ENCODE data around the gene UBA7.
"Not testable (repeated sequence)": the region's sequence is repeated elsewhere in the genome, so short reads cannot be mapped to it uniquely, and the experiment has no call there.

UBA7 gene, protein sequence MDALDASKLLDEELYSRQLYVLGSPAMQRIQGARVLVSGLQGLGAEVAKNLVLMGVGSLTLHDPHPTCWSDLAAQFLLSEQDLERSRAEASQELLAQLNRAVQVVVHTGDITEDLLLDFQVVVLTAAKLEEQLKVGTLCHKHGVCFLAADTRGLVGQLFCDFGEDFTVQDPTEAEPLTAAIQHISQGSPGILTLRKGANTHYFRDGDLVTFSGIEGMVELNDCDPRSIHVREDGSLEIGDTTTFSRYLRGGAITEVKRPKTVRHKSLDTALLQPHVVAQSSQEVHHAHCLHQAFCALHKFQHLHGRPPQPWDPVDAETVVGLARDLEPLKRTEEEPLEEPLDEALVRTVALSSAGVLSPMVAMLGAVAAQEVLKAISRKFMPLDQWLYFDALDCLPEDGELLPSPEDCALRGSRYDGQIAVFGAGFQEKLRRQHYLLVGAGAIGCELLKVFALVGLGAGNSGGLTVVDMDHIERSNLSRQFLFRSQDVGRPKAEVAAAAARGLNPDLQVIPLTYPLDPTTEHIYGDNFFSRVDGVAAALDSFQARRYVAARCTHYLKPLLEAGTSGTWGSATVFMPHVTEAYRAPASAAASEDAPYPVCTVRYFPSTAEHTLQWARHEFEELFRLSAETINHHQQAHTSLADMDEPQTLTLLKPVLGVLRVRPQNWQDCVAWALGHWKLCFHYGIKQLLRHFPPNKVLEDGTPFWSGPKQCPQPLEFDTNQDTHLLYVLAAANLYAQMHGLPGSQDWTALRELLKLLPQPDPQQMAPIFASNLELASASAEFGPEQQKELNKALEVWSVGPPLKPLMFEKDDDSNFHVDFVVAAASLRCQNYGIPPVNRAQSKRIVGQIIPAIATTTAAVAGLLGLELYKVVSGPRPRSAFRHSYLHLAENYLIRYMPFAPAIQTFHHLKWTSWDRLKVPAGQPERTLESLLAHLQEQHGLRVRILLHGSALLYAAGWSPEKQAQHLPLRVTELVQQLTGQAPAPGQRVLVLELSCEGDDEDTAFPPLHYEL

DNA sequence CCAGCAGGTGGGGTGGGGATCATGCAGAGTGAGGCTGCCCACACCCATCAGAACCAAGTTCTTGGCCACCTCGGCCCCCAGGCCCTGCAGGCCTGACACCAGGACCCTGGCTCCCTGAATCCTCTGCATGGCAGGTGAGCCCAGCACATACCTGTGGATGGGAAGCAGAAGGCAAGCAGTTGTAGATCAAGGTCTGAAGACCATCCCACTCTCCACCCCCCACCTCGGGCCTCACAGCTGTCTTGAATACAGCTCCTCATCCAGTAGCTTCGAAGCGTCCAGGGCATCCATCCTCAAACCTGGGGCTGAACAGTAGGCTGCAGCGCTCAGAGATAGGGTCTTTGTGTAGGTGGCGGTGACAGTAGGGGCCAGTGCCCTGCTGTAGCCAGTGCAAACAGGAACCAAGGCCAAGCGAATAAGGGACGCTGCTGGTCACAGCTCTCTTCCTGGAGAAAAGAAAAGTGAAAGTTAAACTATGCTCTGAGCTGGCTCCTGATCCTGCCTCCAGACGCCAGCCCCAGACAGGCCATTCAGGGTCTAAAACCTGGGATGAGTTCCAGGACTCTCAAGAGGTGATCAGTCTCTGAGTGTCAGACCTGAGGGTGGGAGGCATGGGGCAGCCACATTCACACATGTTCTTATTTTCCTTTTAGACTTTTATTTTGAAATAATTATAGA is at the start of gene UBA7:
Gene UBA7, minus strand, starts transcription at position 457 of the 678 bp plus-strand sequence. Its CDS starts 166 bp downstream, at position 291.
- peak; percentile 19 for DNase-seq (ENCODE audit: low spot score)

DNA sequence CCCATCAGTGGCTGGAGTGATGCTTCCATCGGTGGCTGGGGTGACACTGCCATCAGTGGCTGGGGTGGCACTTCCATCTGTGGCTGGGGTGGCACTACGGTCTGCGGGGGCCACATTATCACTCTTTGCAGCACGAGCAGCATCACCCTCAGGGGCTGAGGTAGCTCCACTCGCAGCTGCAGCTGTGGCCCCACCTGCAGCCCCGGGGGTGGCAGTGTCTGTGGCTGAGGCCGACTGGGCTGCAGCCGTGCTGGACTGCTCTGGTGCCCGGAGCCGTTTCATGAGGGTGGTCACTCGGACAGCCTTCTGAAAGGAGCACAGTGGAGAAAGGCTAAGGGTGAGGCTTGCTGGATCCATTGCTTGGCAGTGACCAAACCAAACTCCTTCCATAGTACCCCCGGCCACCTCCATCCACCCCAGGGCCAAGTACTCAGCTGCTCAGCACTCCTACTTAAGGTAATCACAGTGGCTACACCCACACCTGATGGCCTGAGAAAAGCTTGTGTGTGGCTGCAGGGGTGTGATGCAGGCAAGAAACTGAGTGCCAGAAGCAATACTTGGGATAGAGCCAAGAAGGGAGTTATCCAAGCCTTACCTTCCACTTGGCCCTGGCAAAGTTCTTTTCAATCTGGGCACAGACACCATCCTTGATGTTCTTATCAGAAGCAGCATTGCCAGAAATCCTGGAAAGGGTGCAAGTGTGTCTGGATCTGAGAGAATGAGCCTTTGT is 46.0 kb upstream of the UBA7 start:
- DNase-seq (ENCODE audit: low spot score): no peak

DNA sequence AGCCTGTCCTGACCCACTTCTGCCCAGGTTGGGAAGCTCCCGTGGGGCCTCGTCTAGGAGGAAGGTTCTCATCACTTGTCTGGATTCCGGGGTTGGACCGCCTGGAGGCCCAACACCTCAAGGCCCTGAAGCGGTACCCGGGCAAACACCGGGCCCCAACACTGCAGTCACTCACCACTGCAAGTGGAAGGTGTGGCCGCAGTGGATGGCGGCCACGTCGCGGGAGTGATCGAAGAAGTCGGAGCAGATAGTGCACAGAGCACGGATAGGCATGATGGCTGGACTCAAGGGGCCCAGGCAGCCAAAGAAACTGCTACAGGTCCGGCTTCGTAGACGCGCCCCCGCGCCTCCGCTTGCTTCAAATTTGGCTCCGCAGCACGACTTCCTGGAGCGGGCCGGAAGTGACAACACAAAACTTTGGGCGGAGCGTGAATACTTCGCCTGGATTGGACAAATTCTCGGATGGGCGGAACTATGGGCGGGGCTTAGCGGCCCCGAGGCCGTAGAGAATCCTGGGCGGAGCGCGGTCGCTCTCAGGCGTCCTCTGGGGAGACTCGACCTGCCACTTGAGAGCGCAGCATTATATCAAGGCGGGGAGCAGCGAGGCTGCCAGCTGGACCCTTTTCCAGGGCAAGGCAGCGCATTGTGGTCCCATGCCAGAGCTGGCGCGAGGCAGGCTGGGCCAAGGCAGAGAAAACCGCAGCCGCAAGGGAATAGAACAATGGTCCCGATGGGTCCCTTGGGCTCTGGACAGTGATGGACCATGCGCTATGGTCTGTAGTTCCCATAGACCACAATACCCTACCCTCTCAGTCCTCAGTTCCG is 42.6 kb upstream of the UBA7 start, which contains the start of gene TRAIP:
Gene TRAIP, minus strand, starts transcription at position 384 of the 825 bp plus-strand sequence. Its CDS starts 111 bp downstream, at position 273.
- DNase-seq (ENCODE audit: low spot score): peak; percentile 90

DNA sequence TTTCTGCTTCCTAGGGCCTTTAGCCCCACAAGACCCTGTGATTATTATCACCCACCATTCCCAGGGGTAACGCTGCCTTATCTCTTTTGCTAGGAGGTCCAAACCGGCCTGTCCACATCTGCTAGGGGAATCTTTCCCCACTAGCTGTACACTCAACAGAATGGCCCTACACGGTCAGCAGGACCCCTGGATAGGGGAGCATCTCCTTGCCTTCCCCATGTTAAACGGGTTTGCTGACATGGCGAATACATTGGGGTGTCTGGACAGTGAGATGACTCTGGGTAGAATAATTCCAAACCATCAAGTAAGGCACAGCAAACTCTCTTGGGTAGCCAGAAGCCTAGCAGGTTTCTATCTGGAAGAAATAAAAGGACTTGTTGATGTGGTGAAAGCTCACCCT is 41.9 kb upstream of the UBA7 start:
- DNase-seq (ENCODE audit: low spot score): no peak

DNA sequence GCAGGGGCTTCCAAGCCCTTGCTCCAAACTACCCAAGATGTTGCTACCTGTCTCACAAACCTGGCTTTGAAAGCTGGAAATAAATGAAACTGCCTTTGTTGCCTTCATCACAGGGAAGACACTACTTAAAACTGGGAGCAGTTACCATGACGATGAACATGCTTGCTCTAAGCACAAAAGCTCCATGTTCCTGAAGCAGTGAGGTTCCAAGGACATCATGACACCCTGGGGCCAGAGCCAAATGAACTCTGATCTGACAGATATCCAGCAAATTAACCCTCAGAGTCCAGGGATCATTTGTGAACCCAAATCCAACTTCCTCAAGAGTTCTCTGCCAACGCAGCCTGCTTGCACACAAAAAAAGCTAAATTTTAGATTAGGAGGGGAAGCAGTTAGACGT is 31.9 kb upstream of the UBA7 start:
- no peak for DNase-seq (ENCODE audit: low spot score)

DNA sequence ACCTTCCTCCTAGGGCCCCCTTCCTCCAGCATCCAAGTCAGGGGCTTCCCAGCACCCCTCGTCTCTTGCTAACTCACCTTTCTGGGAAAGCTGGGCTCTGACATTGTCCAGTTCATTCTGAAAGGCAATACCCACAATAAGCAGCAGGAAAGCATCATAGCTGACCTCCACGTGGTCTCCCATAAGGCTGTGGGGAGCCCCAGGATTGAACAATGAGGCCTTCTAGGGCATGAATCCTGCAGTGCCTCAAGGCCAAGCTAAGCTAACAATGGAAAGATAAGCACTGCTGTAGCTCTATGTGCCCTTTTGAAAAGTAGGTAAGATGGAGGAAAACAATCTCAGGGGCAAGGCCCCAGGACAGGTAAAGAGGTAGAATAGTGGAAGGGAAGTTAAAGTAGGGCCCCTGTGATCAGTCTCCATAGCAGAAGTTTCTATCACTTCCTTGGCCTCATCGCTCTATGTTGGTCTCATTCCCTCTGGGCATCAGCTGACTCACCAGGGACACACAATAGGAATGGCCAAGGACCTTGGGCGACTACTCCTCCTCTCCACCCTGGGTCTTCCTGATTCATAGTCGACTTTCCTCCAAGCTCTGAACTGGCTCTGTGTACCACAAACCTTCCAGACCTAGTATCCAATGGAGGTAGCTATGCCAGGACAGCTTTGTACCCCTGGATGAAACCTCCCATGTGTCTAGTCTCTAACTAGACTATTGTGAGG is 30.9 kb upstream of the UBA7 start:
- no peak for DNase-seq (ENCODE audit: low spot score)

DNA sequence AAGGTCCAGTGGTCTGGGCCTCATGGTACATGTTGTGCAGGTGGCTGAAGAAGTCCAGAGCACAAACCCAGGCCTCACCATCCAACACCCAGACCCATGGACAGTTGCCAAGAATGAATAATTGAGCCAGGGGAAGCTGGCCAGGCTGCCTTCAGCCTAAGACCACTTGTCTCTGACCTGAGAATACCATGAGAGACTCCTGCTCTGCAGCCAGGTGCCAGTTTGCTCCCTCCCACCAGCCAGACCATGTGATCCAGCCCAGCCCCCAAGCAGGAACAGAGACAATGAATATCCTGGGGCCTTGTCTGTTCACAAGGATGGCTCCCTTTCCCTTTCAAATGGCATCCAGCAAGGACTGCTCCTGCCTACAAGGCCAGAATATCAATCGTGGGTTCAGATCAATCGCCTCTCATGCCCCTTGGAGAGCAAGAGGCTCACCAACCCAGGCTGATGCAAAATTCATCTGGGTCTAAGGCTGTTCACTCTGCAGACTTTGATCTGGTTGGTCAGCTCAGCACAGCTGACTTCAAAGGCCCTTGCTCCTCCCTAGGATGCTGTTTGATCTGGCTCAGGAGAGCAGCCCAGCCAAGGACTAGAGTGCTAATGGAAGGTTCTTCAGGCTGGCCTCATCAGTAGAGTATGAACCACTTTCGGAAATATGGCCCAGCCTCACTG is 29.2 kb upstream of the UBA7 start:
- peak; percentile 22 for DNase-seq (ENCODE audit: low spot score)

DNA sequence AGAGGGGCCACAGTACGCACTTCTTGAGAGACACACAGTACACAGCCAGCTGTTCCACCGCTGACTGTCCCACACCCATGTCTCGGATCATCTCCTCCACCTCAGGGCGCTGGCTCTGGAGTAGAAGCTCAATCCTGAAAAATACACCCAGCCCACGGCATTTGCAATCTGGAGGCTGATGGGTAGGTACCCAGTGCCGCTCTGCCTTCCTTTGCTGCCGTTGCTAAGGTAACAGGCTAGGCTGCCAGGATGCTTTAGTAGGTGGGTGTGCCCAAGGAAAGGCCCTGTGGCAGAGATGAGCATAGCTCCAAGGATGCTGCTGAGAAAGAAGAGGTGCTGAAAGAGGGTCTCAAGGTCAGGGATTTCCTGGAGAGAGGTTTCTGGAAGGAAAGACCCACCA is 28.1 kb upstream of the UBA7 start:
- DNase-seq (ENCODE audit: low spot score): no peak

DNA sequence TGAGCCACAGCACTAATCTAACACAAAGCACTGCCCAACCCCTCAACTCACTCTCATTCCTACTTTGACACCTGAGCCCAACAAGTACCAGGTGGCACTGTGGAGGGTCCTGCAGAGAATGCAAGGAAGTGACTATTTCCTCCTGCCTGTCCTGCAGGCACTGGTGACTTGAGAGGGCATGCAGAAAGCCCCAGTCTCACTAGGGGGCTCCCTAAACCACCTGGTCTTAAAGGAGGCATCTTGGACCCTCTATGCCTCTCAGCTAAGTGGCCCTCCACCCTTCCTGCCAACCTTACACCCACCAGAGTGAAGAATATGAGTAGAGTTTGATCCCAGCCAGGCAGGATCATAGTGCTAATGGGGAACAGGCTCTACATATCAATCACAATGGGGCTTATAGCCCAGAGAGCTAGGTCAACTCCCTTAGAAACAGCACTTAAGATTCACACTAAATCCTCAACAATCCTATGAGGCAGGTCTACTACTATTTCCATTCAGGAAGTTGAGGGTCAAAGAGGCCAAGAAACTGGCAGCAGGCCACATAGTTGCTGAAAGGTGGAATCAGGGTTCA is 27.5 kb upstream of the UBA7 start:
- peak; percentile 10 for DNase-seq (ENCODE audit: low spot score)

DNA sequence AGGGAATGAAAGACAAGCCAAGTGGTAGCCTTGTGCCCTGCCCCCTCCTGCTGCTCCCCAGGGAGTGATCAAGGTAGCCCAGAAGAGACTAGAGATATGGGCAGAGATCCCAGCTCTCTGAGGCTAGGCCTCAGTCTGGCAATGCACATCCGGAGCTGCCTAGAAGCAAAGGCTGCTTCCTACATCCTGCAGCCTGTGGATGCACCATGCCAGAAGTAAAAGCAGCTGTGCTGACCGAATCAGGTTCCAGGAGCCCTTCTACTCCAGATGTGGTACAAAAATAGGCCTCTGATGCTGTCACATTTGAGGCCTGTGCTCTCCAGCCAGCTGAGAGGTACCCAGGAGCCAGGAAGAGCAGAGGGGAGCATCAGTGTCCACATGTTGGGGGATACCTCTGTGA is 26.6 kb upstream of the UBA7 start:
- no peak for DNase-seq (ENCODE audit: low spot score)

DNA sequence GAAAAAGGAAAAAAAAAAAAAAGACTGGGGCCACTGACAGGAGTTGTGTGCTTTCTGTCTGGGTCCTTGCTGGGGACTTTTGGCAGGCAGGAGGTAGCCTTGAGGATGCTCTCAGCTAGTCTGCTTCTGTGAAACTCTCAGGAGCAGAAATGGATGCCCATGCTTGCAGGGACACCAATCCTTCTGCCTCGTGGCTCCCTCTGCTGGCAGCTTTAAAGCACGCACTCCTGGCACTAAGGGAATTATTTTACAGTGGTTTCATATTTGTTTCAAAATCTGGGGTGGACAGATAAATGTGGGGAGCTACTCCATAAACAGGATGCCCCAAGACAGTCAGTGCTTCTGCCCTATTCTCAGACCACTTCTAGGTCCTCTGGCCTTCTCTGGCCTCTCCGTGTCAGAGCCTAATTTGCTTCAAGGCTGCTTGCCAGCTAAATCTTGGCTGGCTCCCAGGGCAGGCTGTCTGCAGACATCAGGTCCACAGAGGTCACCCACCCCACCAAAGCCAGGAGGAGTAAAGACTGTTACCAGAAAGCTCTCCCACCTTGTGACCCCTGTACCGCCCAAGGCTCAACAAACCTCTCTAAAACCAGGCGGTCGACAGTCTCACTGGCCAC is 25.5 kb upstream of the UBA7 start:
- peak; percentile 58 for DNase-seq (ENCODE audit: low spot score)

DNA sequence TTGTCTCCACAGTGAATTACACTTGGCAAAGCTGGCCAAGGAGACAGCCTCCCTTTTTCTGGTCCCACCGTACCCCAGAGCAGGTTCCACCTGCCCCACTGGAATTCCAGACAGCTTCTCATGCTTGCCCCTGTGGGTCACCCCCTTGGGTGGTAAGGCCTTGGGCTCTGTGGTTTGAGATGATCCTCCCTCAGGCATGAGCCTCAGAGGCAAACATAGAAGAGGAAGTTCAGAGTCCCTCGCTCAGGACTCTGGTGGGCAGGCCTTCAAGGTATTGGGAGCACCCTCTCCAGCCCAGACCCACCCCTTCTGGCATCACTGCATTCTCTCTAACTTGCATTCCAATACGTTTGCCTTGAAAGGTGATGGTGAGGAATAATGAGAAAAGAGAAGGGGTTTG is 17.6 kb upstream of the UBA7 start:
- no peak for DNase-seq (ENCODE audit: low spot score)

DNA sequence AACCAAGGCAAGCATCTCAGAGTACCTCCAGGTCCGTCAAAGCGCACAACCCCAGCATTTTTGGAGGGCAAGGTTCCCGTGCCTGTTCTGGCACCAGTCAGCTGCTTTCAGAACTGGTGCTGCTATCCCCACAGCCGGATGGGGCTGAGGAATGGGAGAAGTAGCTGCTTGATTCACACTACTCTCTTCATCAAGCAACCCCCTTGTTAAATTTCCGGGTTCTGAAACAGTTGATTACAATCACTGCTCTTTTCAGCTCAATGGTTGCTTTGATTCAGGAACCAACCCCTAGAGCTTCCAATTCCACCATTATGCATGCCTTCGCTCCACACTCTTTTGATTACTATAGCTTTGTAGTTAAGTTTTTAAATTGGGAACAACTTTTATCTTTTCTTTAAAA is 12.3 kb upstream of the UBA7 start:
- DNase-seq (ENCODE audit: low spot score): no peak

DNA sequence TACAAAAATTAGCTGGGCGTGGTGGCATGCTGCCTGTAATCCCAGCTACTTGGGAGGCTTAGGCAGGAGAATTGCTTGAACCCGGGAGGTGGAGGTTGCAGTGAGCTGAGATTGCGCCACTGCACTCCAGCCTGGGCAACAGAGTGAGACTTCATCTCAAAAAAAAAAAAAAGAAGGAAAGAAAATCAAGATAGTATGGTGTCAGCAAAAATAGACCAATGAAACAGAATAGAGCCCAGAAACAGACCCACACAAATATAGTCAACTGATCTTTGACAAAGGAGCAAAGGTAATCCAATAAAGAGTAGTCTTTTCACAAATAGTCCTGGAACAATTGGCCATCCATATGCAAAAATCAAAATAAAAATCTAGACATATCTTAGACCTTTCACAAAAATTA is 9.4 kb upstream of the UBA7 start:
- not testable (repeated sequence) for DNase-seq (ENCODE audit: low spot score)

DNA sequence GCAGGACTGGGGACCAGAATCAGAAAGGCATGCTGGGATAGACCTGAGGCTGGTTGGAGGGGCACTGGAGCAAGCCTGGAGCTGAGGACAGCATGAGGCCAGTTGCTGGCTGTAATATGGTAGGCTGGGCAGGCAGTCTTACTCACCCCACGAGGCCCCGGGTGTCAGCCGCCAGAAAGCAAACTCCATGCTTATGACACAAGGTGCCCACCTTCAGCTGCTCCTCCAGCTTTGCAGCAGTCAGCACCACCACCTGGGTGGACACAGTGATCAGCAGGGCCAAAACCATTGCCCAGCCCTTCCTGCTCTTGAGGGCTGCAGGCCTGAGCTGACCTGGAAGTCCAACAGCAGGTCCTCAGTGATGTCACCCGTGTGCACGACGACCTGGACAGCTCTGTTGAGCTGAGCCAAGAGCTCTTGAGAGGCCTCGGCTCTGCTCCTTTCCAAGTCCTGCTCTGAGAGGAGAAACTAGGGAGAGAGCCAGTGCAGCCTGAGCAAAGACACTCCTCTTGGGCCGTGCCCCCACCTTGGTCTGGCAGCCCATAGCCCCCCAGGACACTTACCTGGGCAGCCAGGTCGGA is 747 bp downstream of the UBA7 start:
- no peak for DNase-seq (ENCODE audit: low spot score)

DNA sequence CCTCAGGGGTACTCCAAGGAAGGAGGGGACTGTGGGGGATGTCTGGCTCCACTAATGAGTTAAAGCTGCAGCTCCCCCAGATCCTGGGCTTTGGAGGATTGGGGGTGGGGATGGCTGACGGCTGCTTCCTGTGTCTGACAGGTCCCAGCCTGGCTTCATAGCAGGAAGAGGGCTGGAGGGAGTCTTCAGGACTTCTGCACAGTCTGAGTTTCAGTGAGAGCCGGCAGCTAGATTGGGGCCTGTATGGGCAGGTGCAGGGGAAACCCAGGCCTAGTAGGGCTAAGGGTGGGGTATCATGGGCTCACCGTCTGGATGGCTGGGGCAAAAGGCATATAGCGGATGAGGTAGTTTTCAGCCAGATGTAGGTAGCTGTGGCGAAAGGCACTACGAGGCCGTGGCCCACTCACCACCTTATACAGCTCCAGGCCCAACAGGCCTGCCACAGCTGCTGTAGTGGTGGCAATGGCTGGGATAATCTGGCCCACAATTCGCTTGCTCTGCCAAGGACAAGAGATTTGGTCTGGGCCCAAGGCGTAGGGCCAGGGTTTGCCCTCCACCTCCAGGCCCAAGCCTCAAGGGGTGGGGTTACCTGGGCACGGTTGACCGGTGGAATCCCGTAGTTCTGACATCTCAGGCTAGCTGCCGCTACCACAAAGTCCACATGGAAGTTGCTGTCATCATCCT is 6.2 kb downstream of the UBA7 start:
- no peak for DNase-seq (ENCODE audit: low spot score)

DNA sequence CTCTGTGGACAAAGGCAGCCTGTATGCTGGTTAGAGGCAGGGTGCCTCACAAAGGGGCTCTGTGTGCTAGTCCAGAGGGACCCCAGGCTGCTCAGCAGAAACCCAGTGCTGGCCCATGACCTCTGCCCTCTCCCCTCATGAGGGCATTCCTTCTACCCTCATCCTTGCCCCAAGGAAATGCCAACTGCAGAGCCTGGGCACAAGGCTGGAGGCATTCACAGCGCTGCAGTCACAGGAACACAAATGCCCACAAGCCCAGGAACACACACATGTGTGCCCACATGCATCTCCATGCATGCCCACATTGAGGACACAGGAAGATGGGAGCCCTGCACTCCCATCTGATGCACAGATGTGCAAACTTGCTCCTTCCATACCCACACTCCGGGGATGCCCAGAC is 6.9 kb downstream of the UBA7 start:
- no peak for DNase-seq (ENCODE audit: low spot score)

Measured in SW480 (cell line).